NCI-H2081 treated with DMSO at 0.1 percent for 48 hours (cell line): Measurements from ENCODE around the gene PILRA.
"Not testable (repeated sequence)": the region's sequence is repeated elsewhere in the genome, so short reads cannot be mapped to it uniquely, and the experiment has no call there.

Experiments
- DNase-seq: peaks from one replicate; lab custom pipeline; 2025; lab: John Stamatoyannopoulos, UW

PILRA gene

DNA sequence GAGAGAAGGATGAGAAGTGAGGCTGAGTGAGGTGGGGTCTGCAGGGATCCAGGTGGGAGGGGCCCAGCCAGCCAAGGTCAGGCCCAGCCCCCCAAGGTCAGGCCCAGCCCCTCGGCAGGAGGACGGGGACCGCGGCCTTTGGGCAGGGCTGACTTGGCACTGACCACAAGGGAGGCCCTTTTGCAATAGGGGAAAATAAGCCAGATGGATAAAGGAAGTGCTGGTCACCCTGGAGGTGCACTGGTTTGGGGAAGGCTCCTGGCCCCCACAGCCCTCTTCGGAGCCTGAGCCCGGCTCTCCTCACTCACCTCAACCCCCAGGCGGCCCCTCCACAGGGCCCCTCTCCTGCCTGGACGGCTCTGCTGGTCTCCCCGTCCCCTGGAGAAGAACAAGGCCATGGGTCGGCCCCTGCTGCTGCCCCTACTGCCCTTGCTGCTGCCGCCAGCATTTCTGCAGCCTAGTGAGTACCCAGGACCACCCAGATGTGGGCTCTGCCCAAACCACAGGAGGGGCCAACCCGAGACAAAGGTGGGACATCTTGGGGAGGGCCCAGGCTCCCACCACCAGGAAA lies at the start of gene PILRA:
PILRA (plus strand) TSS at position 227 of the 571 bp plus-strand sequence; CDS start at position 397, 170 bp downstream.
- DNase-seq: no peak

DNA sequence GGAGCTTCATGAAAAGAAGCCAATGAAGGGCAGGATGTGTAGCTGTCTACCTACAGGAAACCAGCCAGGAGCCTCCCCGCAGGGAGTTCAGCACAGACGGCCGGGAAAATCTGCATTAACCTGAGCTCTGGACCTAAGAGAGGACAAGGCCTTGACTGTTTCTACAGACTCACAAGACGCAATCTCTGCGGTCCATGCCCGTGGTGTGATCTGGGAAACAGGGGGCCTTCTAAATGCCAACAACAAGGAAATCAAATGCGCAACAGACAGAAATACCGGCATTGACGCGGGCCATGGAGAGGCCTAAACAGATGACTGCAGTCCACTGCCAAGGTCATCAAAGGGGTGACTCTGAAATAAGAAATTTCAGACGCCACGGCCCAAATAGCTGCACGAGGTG lies 49.1 kb upstream of the PILRA start:
- DNase-seq: not testable (repeated sequence)

- DNase-seq: not testable (repeated sequence)
These were observed 47.6 kb upstream of the PILRA start for GRCh38 chr7:100325671-100326070.

- DNase-seq: not testable (repeated sequence)
These were observed 46.4 kb upstream of the PILRA start for GRCh38 chr7:100326914-100327313.

- DNase-seq: peak; percentile 79
These were observed 37.5 kb upstream of the PILRA start for GRCh38 chr7:100335566-100336466.

DNA sequence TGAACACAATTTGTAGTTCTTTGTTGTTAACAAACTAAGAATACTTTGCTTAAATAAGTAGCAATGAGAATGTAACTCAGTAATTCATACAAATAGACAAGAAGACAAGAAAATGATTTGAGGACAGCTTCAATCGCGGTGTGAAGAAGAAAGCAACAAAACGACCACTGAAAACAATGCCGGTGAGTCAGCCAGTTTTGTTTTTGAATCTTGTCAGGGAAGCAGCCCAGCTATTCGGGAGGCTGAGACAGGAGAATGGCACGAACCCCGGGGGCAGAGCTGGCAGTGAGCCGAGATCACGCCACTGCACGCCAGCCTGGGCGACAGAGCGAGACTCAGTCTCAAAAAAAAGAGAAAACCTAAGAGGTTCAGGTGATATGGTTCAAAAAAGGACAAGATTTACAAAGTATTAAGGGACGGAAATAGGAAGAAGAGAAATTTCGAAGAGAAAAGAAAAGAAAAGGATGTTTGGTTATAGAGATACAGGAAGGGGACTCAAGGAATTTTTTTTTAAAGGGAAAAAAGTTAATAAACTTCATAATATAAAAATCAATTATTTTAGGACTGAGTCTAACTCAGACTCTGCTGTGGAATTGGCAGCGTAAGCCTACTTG lies 35.1 kb upstream of the PILRA start:
- DNase-seq: not testable (repeated sequence)

GRCh38 chr7:100341286-100341685 lies 32.0 kb upstream of the PILRA start:
- not testable (repeated sequence) for DNase-seq

- no peak for DNase-seq
These were observed 30.5 kb upstream of the PILRA start for GRCh38 chr7:100342765-100343164.

GRCh38 chr7:100344124-100344559 lies 29.1 kb upstream of the PILRA start:
- not testable (repeated sequence) for DNase-seq

DNA sequence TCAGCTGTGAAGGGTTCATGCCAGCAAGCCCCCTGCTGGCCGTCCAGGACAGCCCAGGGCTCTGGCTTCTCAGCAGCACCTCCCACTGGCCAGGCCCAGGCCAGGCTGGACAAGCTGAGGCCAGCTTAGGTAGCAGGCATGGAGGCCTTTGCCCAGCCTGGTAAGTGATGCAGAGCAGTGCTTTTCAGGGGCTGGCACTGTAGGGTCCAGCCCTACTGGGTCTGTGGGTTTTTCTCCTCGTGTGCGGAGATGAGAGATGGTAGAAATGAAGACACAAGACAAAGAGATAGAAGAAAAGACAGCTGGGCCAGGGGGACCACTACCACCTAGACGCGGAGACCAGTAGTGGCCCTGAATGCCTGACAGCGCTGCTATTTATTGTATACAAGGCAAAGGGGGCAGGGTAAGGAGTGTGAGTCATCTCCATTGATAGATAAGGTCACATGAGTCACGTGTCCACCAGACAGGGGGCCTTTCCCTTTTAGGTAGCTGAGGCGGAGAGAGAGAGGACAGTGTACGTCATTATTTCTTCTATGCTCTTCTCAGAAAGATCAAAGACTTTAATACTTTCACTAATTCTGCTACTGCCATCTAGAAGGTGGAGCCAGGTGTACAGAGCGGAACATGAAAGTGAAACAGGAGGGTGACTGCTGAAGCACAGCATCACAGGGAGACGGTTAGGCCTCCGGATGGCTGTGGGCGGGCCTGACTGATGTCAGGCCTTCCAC lies 28.6 kb upstream of the PILRA start:
- not testable (repeated sequence) for DNase-seq

GRCh38 chr7:100345288-100345672 lies 28.0 kb upstream of the PILRA start:
- not testable (repeated sequence) for DNase-seq

DNA sequence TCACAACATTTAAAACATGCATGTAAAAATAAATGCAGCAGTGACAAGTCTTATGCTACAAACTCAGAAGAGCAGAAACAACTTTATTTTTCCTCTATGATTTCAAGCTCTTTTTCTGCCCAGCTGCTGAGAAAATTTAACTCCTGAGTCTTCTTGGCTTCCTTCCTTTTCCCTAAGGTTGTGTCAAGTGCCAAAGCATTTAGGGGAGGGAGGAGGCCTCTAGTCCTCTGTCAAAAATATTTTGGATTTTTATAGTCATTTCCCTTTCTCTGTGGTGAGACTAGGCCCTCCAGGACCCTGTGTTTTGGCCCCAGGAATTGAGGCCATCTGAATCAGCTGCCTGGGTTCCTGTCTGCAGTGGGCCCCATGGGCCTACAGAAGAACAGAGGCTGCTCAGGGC lies 26.4 kb upstream of the PILRA start:
- no peak for DNase-seq

GRCh38 chr7:100348805-100349204 lies 24.5 kb upstream of the PILRA start:
- no peak for DNase-seq

DNA sequence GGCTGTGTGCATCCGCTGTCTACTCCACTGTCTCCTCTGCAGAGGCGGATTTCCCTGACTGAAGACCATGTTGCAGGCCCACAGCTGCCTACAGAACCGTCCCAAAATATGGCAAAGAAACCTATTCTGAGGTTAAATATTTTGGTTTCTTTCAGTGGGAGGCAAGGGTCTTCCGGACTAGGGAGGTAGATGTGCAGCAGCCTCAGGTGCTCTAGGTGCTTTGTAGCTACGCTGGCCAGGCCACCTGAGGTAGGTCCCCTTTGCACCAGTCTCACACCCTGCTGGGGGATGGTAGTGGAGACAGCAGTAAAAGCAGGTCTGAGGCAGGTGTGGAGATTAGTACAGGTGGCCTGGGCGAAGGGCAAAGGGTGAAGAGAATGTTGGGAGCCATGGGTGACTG lies 23.5 kb upstream of the PILRA start:
- DNase-seq: no peak

- no peak for DNase-seq
These were observed 21.6 kb upstream of the PILRA start for GRCh38 chr7:100351657-100352058.

DNA sequence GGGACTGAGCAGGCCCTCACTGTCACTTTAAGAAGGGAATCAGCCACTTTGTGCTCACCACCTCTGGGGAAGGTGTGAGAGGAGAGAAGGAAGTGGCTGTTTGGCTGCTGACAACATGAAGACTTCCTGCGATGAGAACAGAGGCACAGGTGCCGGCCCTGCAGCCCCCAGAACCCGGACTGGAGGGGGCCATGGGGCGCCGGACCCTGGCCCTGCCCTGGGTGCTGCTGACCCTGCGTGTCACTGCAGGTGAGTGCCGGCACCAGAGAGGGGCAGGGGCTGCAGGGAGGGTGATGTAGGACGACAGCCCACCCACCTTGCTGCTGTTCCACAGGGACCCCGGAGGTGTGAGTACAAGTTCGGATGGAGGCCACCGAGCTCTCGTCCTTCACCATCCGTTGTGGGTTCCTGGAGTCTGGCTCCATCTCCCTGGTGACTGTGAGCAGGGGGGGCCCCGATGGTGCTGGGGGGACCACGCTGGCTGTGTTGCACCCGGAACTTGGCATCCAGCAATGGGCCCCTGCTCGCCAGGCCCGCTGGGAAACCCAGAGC lies 21.0 kb upstream of the PILRA start:
- not testable (repeated sequence) for DNase-seq

GRCh38 chr7:100352984-100353684 lies 20.2 kb upstream of the PILRA start:
- no peak for DNase-seq

DNA sequence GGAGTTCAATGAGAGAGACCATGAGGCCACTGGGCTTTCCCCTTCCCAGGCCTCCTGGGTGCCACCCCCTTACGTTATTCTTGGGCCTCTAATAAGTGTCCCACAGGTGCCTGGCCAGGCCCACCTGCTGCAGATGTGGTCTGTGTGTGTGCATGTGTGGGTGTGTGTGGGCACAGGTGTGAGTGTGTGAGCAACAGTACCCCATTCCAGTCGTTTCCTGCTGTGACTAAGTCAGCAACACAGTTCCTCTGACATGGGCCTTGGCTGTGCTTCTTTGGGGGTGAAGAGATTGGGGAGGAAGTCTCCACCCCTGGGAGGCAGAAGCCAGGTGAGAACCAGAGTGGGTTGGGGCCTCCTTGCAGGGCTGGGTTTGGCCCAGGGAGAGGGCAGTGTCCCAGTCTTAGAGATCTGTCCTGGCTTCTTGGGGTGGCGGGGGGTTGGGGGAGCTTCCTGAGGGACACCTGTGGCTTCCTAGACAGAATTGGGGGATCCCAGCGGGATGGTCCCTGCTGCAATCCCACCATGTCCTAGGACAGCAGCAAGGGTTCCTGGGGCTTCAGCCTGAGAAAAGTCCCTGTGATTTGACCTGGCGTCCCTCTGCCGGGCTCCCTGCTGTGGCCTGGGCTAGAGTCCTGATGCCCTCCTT lies 19.5 kb upstream of the PILRA start:
- no peak for DNase-seq

DNA sequence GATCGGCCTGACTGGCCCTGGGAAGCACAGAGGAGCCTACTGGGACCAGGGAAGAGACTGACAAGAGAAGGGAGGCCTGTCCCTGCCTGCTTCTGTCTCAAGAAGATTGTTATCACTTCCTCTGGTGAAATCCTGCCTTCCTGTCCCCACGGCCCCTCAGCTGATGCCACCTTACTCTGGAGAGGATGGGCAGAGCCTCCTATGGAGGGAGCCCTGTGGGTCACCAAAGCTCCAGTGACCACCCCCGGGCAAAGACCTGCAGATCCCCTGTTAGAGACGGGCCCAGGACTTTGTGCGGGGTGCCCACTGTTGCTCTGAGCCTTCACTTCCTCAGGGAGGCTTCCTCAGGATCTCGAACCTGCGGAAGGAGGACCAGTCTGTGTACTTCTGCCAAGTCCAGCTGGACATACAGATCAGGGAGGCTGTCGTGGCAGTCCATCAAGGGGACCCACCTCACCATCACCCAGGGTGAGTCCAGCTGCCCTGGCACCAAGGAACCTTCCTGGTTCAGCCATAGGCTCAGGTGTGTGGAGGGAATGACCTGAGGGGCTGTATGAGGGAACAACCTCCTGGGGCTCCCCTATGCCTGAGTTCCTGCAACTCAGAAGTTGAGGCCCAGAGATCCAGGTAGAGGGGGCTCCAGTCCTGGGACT lies 16.7 kb upstream of the PILRA start:
- DNase-seq: no peak

DNA sequence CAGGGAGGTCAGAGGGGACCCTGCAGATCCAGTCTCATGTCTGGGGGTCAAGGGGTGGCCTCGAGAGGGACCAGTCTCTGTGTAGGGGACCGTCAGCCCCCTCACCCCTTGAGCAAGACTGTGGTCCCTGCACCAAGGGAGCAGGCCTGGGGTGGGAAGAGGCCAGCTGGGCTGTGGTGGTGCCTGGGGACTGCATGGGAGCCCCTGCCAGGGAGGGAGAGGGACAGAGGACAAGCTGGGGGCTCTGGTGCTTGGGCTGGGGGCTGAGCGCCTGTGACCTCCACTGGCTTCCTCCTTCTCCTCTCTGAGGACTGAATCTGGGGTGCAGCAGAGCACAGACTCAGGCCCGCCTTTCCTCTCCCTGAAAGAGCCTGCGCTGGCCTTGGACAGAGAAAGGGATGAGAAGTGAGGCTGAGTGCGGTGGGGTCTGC lies 16.1 kb upstream of the PILRA start:
- no peak for DNase-seq
